GM19468 (cell line): ENCODE results near the gene TNRC6B.
"Not testable (repeated sequence)": the region's sequence is repeated elsewhere in the genome, so short reads cannot be mapped to it uniquely, and the experiment has no call there.

Experiments used
- ATAC-seq: cut with Tn5 transposase; IDR thresholded peaks from one replicate; pipeline ENCODE4 v1.9.1; 2021; ENCODE audit warnings: mild to moderate bottlenecking, moderate library complexity, moderate number of reproducible peaks; ENCODE audit not compliant: unreplicated experiment; ENCODE audit errors: extremely low read depth

TNRC6B gene

GRCh38 chr22:40180403-40180802, 2.7 kb downstream of the TNRC6B start:
- no peak for ATAC-seq

- no peak for ATAC-seq
Observed at GRCh38 chr22:40181323-40181722, 3.6 kb downstream of the TNRC6B start.

- no peak for ATAC-seq
Observed at GRCh38 chr22:40182231-40182835, 4.6 kb downstream of the TNRC6B start.

GRCh38 chr22:40183029-40183581, 5.4 kb downstream of the TNRC6B start:
- ATAC-seq, result no peak

- ATAC-seq, result not testable (repeated sequence)
Observed at GRCh38 chr22:40183603-40184002, 5.9 kb downstream of the TNRC6B start.

- no peak for ATAC-seq
Observed at GRCh38 chr22:40187389-40187788, 9.7 kb downstream of the TNRC6B start.

- no peak for ATAC-seq
Observed at GRCh38 chr22:40189997-40190396, 12.3 kb downstream of the TNRC6B start.

GRCh38 chr22:40190501-40190900, 12.8 kb downstream of the TNRC6B start:
- no peak for ATAC-seq

GRCh38 chr22:40193429-40194421, 16.0 kb downstream of the TNRC6B start:
- ATAC-seq, result no peak

- no peak for ATAC-seq
Observed at GRCh38 chr22:40194656-40195055, 16.9 kb downstream of the TNRC6B start.

- ATAC-seq, result no peak
Observed at GRCh38 chr22:40196628-40197360, 19.1 kb downstream of the TNRC6B start.

GRCh38 chr22:40197421-40197820, 19.7 kb downstream of the TNRC6B start:
- ATAC-seq, result not testable (repeated sequence)

- no peak for ATAC-seq
Observed at GRCh38 chr22:40198733-40199132, 21.0 kb downstream of the TNRC6B start.

- ATAC-seq, result no peak
Observed at GRCh38 chr22:40199223-40199622, 21.5 kb downstream of the TNRC6B start.

GRCh38 chr22:40199852-40200251, 22.1 kb downstream of the TNRC6B start:
- ATAC-seq, result no peak

GRCh38 chr22:40200795-40201530, 23.2 kb downstream of the TNRC6B start:
- ATAC-seq, result no peak

- ATAC-seq, result no peak
Observed at GRCh38 chr22:40202225-40202944, 24.7 kb downstream of the TNRC6B start.

- ATAC-seq, result no peak
Observed at GRCh38 chr22:40203572-40203971, 25.8 kb downstream of the TNRC6B start.
